Colonic mucosa (tissue), 4 donors: ENCODE results near the gene RPL18. TPM values are rescaled to one million over a fixed set of nuclear protein-coding genes. Genes with fewer than 3 reads are reported as not detected.

Source experiments
- DNase-seq: peaks from one replicate; pipeline ENCODE4 v3.0.0-alpha.2; 2020
- H3K27ac ChIP-seq: fragments of 200-600 bp; one replicate; pipeline ENCODE4 v1.8.0; 2021
- H3K27me3 ChIP-seq: fragments of 200-600 bp; one replicate; pipeline ENCODE4 v1.8.0; 2021
- H3K36me3 ChIP-seq: fragments of 200-600 bp; one replicate; pipeline ENCODE4 v1.8.0; 2021
- H3K4me1 ChIP-seq: fragments of 200-600 bp; one replicate; pipeline ENCODE4 v1.8.0; 2021; ENCODE audit warnings: mild to moderate bottlenecking
- H3K4me3 ChIP-seq: fragments of 200-600 bp; one replicate; pipeline ENCODE4 v1.8.0; 2021
- H3K9ac ChIP-seq, 2 donors: one replicate each; pipeline ENCODE4 v1.7.0; 2013; ENCODE audit warnings: control low read depth in 2 of 2, low read depth in 2 of 2, low read length in 2 of 2
- H3K9me3 ChIP-seq: fragments of 200-600 bp; one replicate; pipeline ENCODE4 v1.8.0; 2021
- intact Hi-C: fragments of 100-400 bp; cut with DNase I; formaldehyde crosslinking; loops from one replicate; pipeline ENCODE4 v1.14.1; 2022
- total RNA-seq, 2 donors: library from RNA; stranded (reverse); fragmentation: NEBNext Ultra II Directional in 1 of 2; extraction: Animal tissue kit (Norgen Biotek cat#: 25700) in 1 of 2; gene quantifications; one replicate each; pipeline ENCODE4 v1.2.1, GENCODE V29; 2021
- TF ChIP-seq, protein P1 (sequence below): fragments of 200-600 bp; IDR thresholded peaks from one replicate; pipeline ENCODE4 v1.8.0; 2022; ENCODE audit warnings: antibody characterized with exemption, mild to moderate bottlenecking
- donor health status: healthy.
- donor health status: DM: no; HTN: no; CAD: no.
- donor health status: DM: no; HTN: no; CAD: no.

The RPL18 gene
- total RNA-seq, 2 donors from 2014 or later = 1,499 to 1,736 TPM

GRCh38 chr19:48607359-48607755 lies 11.6 kb downstream of the RPL18 start:
- Histone ChIP-seq H3K27me3 (no peaks in the 10 kb centered on the region), H3K9ac (no peak overlapping the region), H3K36me3 (no peaks in the 10 kb centered on the region), H3K4me3 (no peak overlapping the region), H3K4me1 (no peaks in the 10 kb centered on the region), H3K9me3 (no peaks in the 10 kb centered on the region), H3K27ac (no peak overlapping the region)
- intact Hi-C loops = no loop called here
- TF ChIP-seq, protein P1, sequence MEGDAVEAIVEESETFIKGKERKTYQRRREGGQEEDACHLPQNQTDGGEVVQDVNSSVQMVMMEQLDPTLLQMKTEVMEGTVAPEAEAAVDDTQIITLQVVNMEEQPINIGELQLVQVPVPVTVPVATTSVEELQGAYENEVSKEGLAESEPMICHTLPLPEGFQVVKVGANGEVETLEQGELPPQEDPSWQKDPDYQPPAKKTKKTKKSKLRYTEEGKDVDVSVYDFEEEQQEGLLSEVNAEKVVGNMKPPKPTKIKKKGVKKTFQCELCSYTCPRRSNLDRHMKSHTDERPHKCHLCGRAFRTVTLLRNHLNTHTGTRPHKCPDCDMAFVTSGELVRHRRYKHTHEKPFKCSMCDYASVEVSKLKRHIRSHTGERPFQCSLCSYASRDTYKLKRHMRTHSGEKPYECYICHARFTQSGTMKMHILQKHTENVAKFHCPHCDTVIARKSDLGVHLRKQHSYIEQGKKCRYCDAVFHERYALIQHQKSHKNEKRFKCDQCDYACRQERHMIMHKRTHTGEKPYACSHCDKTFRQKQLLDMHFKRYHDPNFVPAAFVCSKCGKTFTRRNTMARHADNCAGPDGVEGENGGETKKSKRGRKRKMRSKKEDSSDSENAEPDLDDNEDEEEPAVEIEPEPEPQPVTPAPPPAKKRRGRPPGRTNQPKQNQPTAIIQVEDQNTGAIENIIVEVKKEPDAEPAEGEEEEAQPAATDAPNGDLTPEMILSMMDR = no peak
- no peak for DNase-seq

- Histone ChIP-seq H3K4me3 (no peak within 1 kb of the TSS), H3K27me3 (no peaks in the 10 kb centered on the region), H3K9me3 (no peaks in the 10 kb centered on the region), H3K9ac (no peak within 1 kb of the TSS), H3K4me1 (no peaks in the 10 kb centered on the region), H3K36me3 (no peaks in the 10 kb centered on the region), H3K27ac (no peak within 1 kb of the TSS)
- TF ChIP-seq, protein P1 = no peak
- intact Hi-C loops = no loop called here
- no peak for DNase-seq
Measured at GRCh38 chr19:48606463-48607358, 12.3 kb downstream of the RPL18 start, which contains the start of gene SPACA4. TSS of gene SPACA4 (plus strand) at chr19:48606742. CDS start at chr19:48606979, 237 bp downstream.

DNA sequence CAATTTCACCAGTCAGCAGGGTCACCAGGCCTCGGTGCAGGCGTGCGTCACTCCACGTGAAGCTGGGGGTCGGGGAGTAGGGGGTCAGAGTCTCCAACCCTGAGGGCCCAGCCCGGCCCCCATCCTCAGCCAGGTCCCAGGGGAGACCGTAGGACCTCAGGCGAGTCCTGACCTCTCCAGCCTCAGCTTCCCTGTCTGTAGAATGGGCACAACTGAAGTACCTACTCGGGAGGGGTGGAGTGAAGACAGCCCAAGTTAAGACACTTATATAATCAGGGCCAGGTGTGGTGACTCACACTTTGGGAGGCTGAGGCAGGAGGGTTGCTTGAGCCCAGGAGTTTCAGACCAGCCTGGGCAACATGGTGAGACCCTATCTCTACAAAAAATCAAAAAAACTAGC lies 15.1 kb downstream of the RPL18 start:
- no peak overlapping the region for H3K9ac ChIP-seq
- DNase-seq = no peak
- TF ChIP-seq, protein P1 = no peak
- intact Hi-C loops = no loop called here
- no peaks in the 10 kb centered on the region for H3K27me3 ChIP-seq
- H3K9me3 ChIP-seq = no peaks in the 10 kb centered on the region
- no peaks in the 10 kb centered on the region for H3K4me1 ChIP-seq
- no peak overlapping the region for H3K27ac ChIP-seq
- H3K4me3 ChIP-seq = no peak overlapping the region
- no peaks in the 10 kb centered on the region for H3K36me3 ChIP-seq

- Histone ChIP-seq H3K36me3 (no peaks in the 10 kb centered on the region), H3K9ac (no peak overlapping the region), H3K4me1 (no peaks in the 10 kb centered on the region), H3K9me3 (no peaks in the 10 kb centered on the region), H3K27ac (no peak overlapping the region), H3K4me3 (no peak overlapping the region), H3K27me3 (no peaks in the 10 kb centered on the region)
- intact Hi-C loops = no loop called here
- DNase-seq = no peak
- TF ChIP-seq, protein P1 = no peak
Measured at GRCh38 chr19:48603449-48603848, 15.5 kb downstream of the RPL18 start.

GRCh38 chr19:48603001-48603400 lies 16.0 kb downstream of the RPL18 start:
- Histone ChIP-seq H3K9ac (peak overlapping the region in 1 of 2 donors; percentile 28), H3K9me3 (no peaks in the 10 kb centered on the region), H3K27me3 (no peaks in the 10 kb centered on the region), H3K27ac (peak overlapping the region; percentile 41), H3K4me1 (no peaks in the 10 kb centered on the region), H3K4me3 (no peak overlapping the region), H3K36me3 (no peaks in the 10 kb centered on the region)
- no peak for DNase-seq
- TF ChIP-seq, protein P1 = no peak
- intact Hi-C loops = no loop called here
